Esophagus squamous epithelium (tissue), 5 donors: Measurements from ENCODE around the gene RIMS3. TPM values are rescaled to one million over a fixed set of nuclear protein-coding genes. Genes with fewer than 3 reads are reported as not detected.
A peak's percentile ranks its signal among the peaks of the same experiment; 100 is the strongest.

Experiments used
- DNase-seq: peaks from one replicate; lab custom pipeline; 2025; lab: John Stamatoyannopoulos, UW
- H3K27ac ChIP-seq, 4 donors: fragments of 200-600 bp; sonication (generic); one replicate each; pipeline ENCODE4 v1.5.1; 2016 to 2019; ENCODE audit warnings: mild to moderate bottlenecking in 1 of 4
- H3K27me3 ChIP-seq, 4 donors: fragments of 200-600 bp; sonication (generic); 1 replicate in 3 of 4; 2 replicates in 1 of 4; pipeline versions ENCODE4 v1.5.1 to v1.6.0; 2017 to 2021; ENCODE audit warnings: antibody characterized with exemption in 1 of 4
- H3K36me3 ChIP-seq, 3 donors: fragments of 200-600 bp; sonication (generic); one replicate each; pipeline ENCODE4 v1.5.1; 2016 to 2019
- H3K4me1 ChIP-seq, 3 donors: fragments of 200-600 bp; sonication (generic); one replicate each; pipeline ENCODE4 v1.5.1; 2017 to 2019
- H3K4me3 ChIP-seq, 4 donors: fragments of 200-600 bp; sonication (generic); 1 replicate in 3 of 4; 2 replicates in 1 of 4; pipeline ENCODE4 v1.5.1; 2016 to 2019; ENCODE audit warnings: mild to moderate bottlenecking in 2 of 4, moderate library complexity in 1 of 4
- H3K9me3 ChIP-seq, 3 donors: fragments of 200-600 bp; sonication (generic); one replicate each; pipeline ENCODE4 v1.5.1; 2016 to 2019
- POLR2A ChIP-seq, 4 donors: fragments of 450-650 bp; IDR thresholded peaks; one replicate each; pipeline ENCODE4 v1.6.1; 2017; ENCODE audit warnings: antibody characterized with exemption in 4 of 4, mild to moderate bottlenecking in 4 of 4, moderate library complexity in 3 of 4
- WGBS, 2 donors: methylation state at CpG; one replicate each; pipeline ENCODE4 v1.1.5; 2018; 5-methylcytosine and 5-hydroxymethylcytosine counted together
- intact Hi-C: fragments of 100-400 bp; cut with DNase I; formaldehyde crosslinking; loops from one replicate; pipeline ENCODE4 v1.15.0; 2022
- total RNA-seq, 4 donors: library from RNA; depleted of rRNA; stranded (reverse); fragments of >200 nt; gene quantifications; one replicate each; pipeline ENCODE4 v1.1.0, GENCODE V29; 2016
- TF ChIP-seq, protein P1 (sequence below), 6 experiments: fragments of 450-650 bp in 4 of 6; fragments of 200-600 bp in 2 of 6; sonication (generic) in 2 of 6; IDR thresholded peaks; one replicate each; pipeline ENCODE4 v1.5.1; 2016 to 2019; ENCODE audit warnings: antibody characterized with exemption in 6 of 6, mild to moderate bottlenecking in 4 of 6, moderate library complexity in 4 of 6
- donor health status: DM: yes; HTN: yes; CAD: no.

The RIMS3 gene
- total RNA-seq, 4 donors from 2014 or later: 1.0 to 2.5 (median 1.5) TPM

DNA sequence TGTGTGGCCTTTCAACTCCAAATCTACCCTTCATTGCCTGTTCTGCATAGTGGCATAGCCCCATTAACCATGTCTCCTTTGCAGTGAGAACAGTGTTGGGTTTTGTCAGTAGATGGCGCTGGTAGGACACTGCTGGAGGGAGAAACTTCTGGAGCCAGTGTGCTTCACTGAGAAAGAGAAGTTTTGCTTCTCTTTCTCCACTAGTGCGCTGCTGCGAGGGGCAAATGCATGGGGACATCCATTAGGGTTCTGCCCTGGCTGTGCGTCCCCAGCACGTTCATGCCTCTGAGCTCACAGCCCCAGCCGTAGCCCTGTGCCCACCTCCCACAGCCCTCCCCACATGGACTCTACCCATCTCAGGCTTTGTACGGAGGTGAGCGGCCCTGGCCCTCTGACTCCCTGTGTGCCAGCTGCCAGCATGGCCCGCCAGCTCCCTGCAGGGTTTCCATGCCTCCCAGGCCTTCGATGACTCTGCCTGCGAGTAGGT, 53.1 kb downstream of the RIMS3 start:
- no peak overlapping the region for H3K4me3 ChIP-seq
- no peaks in the 10 kb centered on the region for H3K36me3 ChIP-seq
- DNase-seq: no peak
- no peak for TF ChIP-seq POLR2A (IDR thresholded peaks at IDR 0.05)
- TF ChIP-seq, protein P1, sequence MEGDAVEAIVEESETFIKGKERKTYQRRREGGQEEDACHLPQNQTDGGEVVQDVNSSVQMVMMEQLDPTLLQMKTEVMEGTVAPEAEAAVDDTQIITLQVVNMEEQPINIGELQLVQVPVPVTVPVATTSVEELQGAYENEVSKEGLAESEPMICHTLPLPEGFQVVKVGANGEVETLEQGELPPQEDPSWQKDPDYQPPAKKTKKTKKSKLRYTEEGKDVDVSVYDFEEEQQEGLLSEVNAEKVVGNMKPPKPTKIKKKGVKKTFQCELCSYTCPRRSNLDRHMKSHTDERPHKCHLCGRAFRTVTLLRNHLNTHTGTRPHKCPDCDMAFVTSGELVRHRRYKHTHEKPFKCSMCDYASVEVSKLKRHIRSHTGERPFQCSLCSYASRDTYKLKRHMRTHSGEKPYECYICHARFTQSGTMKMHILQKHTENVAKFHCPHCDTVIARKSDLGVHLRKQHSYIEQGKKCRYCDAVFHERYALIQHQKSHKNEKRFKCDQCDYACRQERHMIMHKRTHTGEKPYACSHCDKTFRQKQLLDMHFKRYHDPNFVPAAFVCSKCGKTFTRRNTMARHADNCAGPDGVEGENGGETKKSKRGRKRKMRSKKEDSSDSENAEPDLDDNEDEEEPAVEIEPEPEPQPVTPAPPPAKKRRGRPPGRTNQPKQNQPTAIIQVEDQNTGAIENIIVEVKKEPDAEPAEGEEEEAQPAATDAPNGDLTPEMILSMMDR (IDR thresholded peaks at IDR 0.05): peak; percentile 43 to 85 (median 74)
- 35 to 55% methylated on average over 3 to 4 of the region's 11 CpGs for WGBS, 2 donors
- intact Hi-C loops: loop anchor here (10.0 kb wide), 1 partner anchor 52 kb away; the partner anchor contains the start of gene RIMS3
- no peak overlapping the region for H3K27ac ChIP-seq
- H3K4me1 ChIP-seq: peaks cover 4 to 7% (median 5%) of the 10 kb centered on the region in 3 donors
- H3K27me3 ChIP-seq: no peaks in the 10 kb centered on the region
- H3K9me3 ChIP-seq: no peaks in the 10 kb centered on the region

- no peak overlapping the region for H3K4me3 ChIP-seq
- no peaks in the 10 kb centered on the region for H3K9me3 ChIP-seq
- WGBS, 2 donors: 100% methylated on average over 1 of the region's 7 CpGs
- no peaks in the 10 kb centered on the region for H3K27me3 ChIP-seq
- TF ChIP-seq, protein P1 (IDR thresholded peaks at IDR 0.05): no peak
- TF ChIP-seq POLR2A (IDR thresholded peaks at IDR 0.05): no peak
- DNase-seq: no peak
- H3K27ac ChIP-seq: no peak overlapping the region
- intact Hi-C loops: loop anchor here (10.0 kb wide), 1 partner anchor 55 kb away; the partner anchor contains the start of gene RIMS3
- H3K4me1 ChIP-seq: peaks cover 4 to 7% (median 5%) of the 10 kb centered on the region in 3 donors
- no peaks in the 10 kb centered on the region for H3K36me3 ChIP-seq
These were observed 55.3 kb downstream of the RIMS3 start for GRCh38 chr1:40610156-40610555.

DNA sequence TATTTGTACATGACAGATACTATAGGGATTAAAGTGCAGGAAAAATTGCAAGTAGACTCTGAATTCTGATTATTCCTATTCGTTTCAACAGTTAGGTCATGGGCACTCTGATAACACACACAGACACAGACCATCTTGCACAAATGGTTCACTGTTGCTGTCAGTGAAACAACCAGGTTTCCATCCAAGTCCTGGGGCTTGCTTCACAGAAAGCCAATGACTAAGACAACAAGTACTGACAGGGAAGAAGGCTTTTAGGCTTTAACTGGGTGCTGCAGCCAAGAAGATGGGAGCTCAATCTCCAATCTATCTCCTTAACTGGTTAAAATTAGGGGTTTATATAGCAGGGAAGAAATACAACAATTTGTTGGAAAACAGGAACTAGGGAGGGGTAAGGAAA, 57.6 kb downstream of the RIMS3 start:
- WGBS, 2 donors: 6 to 36% methylated on average over 1 of the region's 1 CpG
- Histone ChIP-seq H3K27ac (no peak overlapping the region), H3K4me1 (peaks cover 4 to 7% (median 5%) of the 10 kb centered on the region in 3 donors), H3K9me3 (no peaks in the 10 kb centered on the region), H3K27me3 (no peaks in the 10 kb centered on the region), H3K4me3 (no peak overlapping the region), H3K36me3 (no peaks in the 10 kb centered on the region)
- no peak for DNase-seq
- no peak for TF ChIP-seq POLR2A (IDR thresholded peaks at IDR 0.05)
- TF ChIP-seq, protein P1 (IDR thresholded peaks at IDR 0.05): no peak
- intact Hi-C loops: loop anchor here (10.0 kb wide), 1 partner anchor 237 kb away; no protein-coding TSS in a partner anchor

DNA sequence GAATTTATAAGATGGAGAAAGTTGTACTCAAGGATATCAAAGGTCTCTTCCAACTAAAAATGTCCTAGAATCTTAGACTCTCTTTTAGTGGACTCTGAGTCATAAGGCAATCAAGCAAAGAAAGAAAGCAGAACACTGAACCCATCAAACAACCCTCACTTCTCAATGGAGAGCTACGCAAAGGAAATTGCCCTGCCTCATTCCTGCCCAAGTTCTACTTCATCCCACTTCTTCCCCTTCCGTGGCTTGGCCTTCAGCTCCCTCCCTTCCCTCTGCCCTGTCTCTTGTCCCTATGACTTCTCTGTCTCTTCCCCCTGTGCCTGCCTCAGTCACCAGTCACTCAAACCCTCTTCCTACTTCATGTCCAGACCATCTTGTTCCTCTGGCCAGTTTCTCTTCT, 58.5 kb downstream of the RIMS3 start:
- Histone ChIP-seq H3K36me3 (no peaks in the 10 kb centered on the region), H3K4me3 (no peak overlapping the region), H3K4me1 (no peaks in the 10 kb centered on the region), H3K9me3 (no peaks in the 10 kb centered on the region), H3K27me3 (peaks cover 0 to 4% (median 0%) of the 10 kb centered on the region in 4 donors), H3K27ac (no peak overlapping the region)
- DNase-seq: no peak
- TF ChIP-seq, protein P1 (IDR thresholded peaks at IDR 0.05): no peak
- no peak for TF ChIP-seq POLR2A (IDR thresholded peaks at IDR 0.05)
- intact Hi-C loops: loop anchor here (10.0 kb wide), 1 partner anchor 238 kb away; no protein-coding TSS in a partner anchor
- WGBS, 2 donors: 79 to 82% methylated on average over 2 of the region's 2 CpGs

GRCh38 chr1:40606194-40606593, 59.3 kb downstream of the RIMS3 start:
- peaks cover 0 to 6% (median 0%) of the 10 kb centered on the region in 4 donors for H3K27me3 ChIP-seq
- H3K4me3 ChIP-seq: no peak overlapping the region
- no peak for DNase-seq
- no peaks in the 10 kb centered on the region for H3K4me1 ChIP-seq
- WGBS, 2 donors: 44 to 62% methylated on average over 3 of the region's 3 CpGs
- no peak overlapping the region for H3K27ac ChIP-seq
- TF ChIP-seq POLR2A (IDR thresholded peaks at IDR 0.05): no peak
- TF ChIP-seq, protein P1 (IDR thresholded peaks at IDR 0.05): no peak
- intact Hi-C loops: loop anchor here (10.0 kb wide), 1 partner anchor 239 kb away; no protein-coding TSS in a partner anchor
- H3K36me3 ChIP-seq: no peaks in the 10 kb centered on the region
- H3K9me3 ChIP-seq: no peaks in the 10 kb centered on the region
